NCI-H2196 (cell line): Measurements from ENCODE around the gene ZBTB21.
"Not testable (repeated sequence)": the region's sequence is repeated elsewhere in the genome, so short reads cannot be mapped to it uniquely, and the experiment has no call there.

Experiments
- DNase-seq: peaks from one replicate; lab custom pipeline; 2025; ENCODE audit not compliant: unreplicated experiment; lab: John Stamatoyannopoulos, UW

Gene ZBTB21

DNA sequence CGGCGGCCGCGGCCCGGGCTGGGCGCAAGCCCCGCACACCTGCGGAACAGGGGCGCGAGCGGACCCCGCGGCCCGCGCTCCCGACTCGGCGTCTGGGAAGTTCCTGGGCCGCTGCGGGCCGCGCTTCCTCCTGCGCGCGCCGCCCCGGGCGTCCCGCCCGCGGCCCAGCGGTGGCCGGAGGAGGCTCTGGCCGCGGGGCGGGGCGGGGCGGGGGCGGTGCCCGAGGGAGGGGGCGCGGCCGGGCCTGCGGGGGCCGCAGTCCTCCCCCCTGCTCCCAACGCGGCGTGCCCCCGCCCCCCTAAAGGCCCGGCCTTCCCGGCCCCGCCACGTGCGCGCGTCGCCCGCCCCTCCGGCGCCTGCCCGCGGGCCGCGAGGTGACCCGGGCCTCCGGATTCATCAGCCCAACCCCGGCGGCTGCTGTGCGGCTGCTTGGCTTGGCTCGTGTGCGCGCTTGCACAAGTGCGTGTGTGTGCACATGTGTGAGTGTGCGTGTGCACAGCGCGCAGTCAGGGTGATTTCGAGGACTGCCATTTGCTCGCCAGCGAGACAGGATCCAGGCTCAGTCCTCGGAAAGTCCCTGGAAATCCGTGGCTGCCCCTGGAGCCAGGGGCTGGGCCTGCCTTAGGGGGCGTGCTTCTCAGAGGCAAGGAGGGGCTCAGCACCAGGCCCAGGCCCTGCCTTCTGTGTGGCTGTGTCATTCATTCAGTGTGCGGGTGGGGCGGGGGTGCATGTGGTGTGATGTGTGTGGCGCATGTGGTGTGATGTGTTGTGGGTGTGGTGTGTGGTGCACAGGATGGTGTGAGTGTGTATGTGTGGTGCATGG, 56.1 kb downstream of the ZBTB21 start, which contains the start of gene C2CD2:
Gene C2CD2 (minus strand): TSS at position 188 of the 823 bp plus-strand sequence. CDS start 370 bp downstream, outside the sequence.
- peak; percentile 80 for DNase-seq

DNA sequence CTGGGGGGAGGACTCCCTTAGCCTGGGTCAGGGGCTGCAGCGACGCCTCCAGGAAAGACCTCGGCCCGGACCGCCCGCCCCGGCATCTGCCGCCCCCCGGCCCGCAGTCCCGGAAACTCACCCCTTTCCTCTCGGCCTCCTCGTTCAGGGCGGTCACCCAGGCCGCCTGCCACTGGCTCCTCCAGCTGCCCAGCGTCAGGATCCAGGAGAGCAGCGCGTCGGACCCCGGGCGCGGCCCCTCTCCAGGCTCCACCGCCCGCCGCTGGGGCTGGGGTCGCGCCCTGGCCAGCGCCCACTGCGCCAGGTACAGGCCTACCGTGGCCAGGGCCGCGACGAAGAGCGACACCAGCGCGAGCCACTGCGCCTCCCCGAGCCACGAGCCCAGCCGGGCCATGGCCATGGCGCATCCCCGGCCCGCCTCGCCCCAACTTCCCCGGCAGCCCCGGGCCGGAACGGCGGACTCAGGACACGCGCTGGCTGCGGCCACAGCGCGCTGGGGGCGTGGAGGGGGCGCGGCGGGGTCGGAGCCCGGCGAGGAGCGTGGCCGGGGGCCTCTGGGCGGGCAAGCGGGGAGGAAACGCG, 56.8 kb downstream of the ZBTB21 start:
- no peak for DNase-seq

DNA sequence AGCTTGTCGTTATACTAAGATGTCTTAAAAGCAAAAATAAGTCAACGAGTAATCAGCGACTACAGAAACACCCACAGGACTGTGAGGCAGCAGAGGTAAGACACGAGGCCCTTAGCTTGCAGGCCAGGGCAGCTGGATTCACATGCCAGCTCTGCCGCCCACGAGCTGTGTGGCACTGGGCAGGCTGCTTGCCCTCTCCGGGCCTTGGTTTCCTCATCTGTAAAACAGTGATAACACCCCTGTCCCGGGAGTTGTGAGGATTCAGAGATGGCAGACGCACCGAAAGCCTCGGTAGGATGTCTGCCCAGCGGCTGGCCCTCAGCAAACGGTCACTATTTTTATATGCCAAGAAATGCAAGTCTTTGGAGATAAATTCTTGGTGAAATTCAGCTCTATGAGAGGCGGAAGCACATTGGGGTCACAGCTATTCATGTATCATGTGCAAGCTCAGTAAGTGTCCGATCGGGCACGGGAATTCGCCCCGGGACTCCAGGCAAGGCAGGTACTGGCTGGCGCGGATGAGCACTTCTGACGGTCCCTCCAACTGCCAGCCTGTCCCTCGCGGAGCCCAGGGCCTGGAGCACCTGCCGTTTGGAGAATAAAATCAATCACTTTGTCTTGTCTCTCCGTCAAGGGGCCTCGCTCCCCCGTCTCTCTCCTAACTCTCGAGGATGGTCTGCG, 57.5 kb downstream of the ZBTB21 start:
- no peak for DNase-seq

GRCh38 chr21:41951876-41952567, 58.1 kb downstream of the ZBTB21 start:
- DNase-seq = no peak

DNA sequence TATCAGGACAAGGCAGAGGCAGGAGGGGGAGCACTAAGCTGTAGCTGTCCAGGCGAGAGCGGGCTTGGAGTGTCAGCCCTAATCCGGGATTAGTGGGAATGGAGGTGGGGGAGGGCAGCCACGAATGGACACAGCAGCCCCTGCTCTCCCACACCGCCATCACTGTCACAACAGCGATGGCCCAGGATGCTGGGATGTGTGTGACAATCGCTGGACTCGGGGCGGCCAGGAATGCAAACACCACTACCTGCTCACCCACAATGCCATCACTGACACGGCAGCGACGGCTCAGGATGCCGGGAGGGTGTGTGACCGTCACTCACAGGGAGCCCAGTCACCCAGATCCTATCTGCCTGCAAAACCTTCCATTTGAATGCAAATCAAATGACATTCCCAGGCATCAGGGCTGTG, 59.2 kb downstream of the ZBTB21 start:
- DNase-seq = no peak

GRCh38 chr21:41949631-41950030, 60.5 kb downstream of the ZBTB21 start:
- DNase-seq = not testable (repeated sequence)

DNA sequence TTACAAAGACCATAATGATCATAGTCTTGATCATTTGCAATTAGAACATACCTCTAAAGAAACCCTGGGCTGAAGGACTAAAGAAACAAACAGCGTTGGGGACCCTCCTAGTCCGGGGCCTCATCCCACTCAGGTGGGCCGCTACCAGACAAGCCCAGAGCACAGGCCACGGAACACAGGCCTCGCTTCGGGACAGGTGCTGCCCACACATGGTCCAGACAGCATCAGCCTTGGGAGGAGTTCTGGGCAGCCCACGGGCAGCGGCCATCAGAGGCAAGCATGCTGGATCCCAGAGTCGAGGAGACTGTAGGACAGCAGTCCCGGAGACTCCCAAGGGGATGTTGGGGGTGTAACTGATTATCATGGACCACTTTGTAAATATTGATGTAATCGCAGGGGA, 61.3 kb downstream of the ZBTB21 start:
- DNase-seq = no peak

- DNase-seq = no peak
Observed at GRCh38 chr21:41948078-41948895, 61.9 kb downstream of the ZBTB21 start.

DNA sequence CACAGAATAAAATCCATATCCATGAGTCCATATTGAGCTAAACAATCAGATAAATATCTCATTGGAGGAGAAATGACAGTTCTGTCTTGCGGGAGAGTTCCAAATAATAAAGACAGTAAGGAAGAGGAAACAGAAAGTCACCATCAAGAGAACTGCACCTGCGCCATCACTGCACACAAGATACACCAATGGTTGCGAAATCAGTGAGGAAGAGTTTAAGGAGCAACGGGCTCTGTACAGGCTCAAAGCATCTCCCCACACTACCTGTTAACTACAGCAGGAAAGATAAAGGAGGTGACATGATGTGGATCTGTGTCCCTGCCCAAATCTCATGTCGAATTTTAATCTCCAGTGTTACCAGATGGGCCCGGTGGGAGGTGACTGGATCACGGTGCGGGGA, 64.2 kb downstream of the ZBTB21 start:
- DNase-seq = no peak

GRCh38 chr21:41943851-41944250, 66.3 kb downstream of the ZBTB21 start:
- no peak for DNase-seq

DNA sequence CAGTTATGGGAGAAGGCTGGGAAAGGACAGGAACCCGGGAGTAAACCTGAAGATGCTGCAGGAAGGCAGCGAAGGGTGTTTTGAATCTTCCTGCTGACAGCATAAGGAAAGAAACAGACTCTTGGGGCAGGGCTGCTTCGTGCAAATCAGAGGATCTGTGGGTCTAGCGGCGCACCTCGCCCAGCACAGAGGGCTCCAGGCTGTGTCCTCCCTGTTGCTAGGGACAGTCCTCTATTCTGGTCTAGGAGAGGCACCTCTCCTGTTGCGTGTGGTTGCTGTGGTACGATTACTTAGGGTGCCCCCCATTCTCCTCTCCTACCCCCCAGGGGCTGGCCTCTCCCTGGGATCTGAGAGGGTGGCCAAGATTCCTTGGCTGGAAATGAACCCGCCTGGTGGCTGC, 67.7 kb downstream of the ZBTB21 start:
- DNase-seq = no peak

DNA sequence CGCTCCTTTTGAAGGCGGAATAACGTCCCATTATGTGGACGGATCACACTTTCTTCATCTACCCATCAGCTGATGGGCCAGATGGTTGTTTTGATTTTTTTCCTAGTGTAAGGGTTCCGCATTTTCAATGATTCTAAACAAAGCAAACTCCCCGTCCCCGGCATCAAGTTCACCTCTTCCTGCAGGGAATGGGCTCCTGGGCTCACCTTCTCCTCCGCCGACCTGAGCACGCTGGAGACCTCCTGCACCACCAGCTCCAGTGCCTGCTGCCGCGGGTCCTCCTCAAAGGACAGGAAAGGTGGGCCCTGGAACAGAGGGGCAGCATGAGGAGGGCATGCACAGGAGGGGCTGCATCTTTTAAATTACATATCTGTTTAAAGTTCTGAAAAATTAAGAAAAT, 68.2 kb downstream of the ZBTB21 start:
- no peak for DNase-seq

- DNase-seq = no peak
Observed at GRCh38 chr21:41940431-41940830, 69.7 kb downstream of the ZBTB21 start.

GRCh38 chr21:41939391-41939790, 70.8 kb downstream of the ZBTB21 start:
- DNase-seq = no peak
